Ovary (tissue), 3 donors: ENCODE results near the gene SDF2.

Source experiments
- POLR2A ChIP-seq: fragments of 450-650 bp; IDR thresholded peaks from one replicate; pipeline ENCODE4 v1.6.1; 2017; ENCODE audit warnings: antibody characterized with exemption, mild to moderate bottlenecking, moderate library complexity
- TF ChIP-seq, protein P1 (sequence below), 3 donors: fragments of 450-650 bp in 2 of 3; fragments of 200-600 bp in 1 of 3; IDR thresholded peaks; one replicate each; pipeline versions ENCODE4 v1.5.1 to v1.8.0; 2016 to 2022; ENCODE audit warnings: antibody characterized with exemption in 3 of 3, mild to moderate bottlenecking in 1 of 3
- donor health status: DM: no; HTN: no; CAD: no.

DNA sequence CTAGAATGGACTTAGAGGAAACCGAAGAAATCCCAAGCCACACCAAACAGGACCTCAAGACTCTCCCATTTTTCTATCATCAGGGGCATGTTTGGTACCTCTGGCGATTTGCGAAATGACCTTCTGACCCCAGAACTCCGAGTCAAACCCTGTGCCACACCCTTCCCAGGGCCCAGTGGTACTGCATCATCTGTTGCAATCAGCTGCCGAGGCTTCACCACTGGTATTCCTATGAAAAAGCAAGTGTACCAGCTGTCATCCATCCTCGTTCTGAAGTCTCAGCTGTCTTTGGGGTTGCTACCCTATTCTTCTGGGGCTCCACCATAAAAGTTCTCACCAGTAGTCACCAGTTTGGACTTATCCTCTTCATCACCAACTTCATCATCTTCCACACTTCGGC, 45.4 kb downstream of the SDF2 start:
- TF ChIP-seq, protein P1, sequence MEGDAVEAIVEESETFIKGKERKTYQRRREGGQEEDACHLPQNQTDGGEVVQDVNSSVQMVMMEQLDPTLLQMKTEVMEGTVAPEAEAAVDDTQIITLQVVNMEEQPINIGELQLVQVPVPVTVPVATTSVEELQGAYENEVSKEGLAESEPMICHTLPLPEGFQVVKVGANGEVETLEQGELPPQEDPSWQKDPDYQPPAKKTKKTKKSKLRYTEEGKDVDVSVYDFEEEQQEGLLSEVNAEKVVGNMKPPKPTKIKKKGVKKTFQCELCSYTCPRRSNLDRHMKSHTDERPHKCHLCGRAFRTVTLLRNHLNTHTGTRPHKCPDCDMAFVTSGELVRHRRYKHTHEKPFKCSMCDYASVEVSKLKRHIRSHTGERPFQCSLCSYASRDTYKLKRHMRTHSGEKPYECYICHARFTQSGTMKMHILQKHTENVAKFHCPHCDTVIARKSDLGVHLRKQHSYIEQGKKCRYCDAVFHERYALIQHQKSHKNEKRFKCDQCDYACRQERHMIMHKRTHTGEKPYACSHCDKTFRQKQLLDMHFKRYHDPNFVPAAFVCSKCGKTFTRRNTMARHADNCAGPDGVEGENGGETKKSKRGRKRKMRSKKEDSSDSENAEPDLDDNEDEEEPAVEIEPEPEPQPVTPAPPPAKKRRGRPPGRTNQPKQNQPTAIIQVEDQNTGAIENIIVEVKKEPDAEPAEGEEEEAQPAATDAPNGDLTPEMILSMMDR (IDR thresholded peaks at IDR 0.05), result no peak
- TF ChIP-seq POLR2A, result no peak
